COR-L47 (cell line): ENCODE results near the gene EVC2.

Experiments used
- DNase-seq: peaks from one replicate; lab custom pipeline; 2025; lab: John Stamatoyannopoulos, UW

The EVC2 gene

DNA sequence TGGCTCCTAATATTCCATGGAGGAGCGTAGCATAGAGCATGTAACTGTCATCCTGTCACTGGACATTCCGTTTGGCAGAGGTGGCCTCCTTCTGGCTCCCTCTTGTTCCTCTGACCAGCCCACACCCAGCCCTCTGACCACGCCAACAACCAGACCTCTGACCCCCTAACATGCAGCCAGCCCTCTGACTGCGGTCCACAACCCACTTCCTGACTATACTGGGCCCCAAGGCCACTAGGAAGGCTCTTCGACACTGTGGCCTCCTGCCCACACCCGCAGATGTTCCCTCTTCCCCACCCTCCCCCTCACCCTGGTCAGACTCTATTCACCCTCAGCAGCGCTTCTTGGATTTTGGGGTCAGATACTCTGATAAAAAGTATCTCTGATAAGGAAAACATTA, 141.4 kb downstream of the EVC2 start:
- no peak for DNase-seq

DNA sequence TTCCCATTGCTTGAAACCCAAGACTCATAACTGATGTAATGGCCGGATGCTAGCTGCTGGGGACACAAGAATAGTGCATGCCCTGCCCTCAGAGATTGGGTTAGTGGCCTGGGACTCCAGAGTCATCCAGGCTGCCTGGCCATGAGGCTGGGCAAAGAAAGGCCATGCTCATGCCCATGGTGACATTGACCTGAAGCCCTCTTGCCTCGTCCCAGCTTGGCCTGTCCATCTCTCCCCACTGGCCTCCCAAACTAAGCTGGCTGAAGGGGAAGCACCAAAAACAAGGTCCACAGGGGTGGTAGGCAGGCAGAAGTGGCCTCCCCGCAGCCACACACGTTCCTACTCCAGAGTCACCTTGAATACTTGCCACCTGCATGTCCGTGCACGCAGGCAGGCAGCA, 141.8 kb downstream of the EVC2 start:
- no peak for DNase-seq

DNA sequence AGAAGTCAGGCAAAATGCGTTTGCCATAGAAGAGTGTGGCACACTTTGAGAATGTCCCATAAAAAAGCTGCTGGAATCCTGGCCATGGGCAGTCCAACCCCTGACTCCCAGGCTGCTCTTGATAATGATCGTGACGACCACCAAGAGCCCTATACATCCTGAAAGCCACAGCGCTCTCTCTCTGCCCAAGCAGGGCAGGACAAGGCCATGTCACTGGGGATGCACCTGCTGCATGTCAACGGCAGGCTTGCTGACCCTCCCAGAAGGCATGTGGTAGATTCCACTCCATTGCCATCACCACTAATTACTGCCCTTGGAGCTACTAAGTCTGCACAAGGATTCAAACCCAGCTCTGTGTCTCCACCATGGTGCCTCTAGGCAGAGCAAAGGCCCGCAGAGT, 144.5 kb downstream of the EVC2 start:
- DNase-seq = no peak

DNA sequence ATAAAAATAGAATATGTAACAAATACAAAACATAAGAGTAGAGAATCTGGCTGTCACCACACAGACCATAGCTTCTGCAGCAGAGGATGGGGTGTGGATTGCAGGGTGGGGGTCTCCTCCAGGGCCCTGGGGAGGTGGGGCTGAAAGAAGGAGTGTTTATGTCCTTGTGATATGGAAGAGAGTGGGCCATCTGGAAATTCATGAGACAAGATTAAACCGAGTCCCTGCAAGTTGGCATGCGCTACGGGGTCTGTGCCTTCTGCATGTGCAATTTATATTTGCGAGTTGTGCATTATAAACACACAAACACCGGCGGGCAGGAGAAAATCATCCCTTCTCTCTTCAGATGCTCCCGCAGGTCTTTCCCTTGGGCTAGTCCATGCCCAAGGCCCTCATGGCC, 145.9 kb downstream of the EVC2 start:
- DNase-seq = no peak

DNA sequence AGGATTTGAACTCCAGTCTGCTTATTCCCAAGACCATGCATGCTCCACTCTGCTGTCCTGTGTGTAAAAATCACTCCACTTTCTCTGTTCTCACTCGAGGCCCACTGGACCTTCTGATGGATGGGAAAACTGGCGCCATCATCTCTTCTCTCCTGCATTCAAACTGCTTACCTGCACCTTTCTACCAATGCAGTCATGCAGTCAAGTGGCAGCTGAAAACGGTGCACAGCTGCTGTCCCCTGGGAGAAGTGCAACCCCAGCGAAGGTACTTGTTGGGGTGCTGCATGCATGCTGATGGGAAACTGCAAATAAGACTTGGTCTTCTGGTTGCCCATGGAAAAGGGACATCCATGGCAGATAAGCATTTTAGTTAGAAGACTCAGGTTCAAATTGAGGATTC, 147.1 kb downstream of the EVC2 start:
- no peak for DNase-seq

DNA sequence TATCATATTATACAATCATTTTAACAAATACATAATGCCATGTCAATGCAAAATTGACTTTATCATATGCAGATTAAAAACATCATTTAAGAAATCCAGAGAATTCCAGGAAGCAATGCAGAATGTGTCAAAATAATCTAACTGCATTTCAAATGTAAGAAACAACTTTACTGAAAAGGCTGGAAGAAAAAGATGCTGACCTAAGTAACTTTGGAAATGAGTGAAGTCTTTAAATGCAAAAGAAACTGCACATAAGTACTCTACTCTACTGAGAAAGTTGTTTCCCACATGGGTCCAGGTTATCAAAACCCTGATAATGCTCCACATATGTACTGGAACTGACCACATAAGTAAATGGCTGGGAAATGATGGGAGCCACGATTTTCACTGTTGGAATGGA, 149.9 kb downstream of the EVC2 start:
- DNase-seq = no peak

DNA sequence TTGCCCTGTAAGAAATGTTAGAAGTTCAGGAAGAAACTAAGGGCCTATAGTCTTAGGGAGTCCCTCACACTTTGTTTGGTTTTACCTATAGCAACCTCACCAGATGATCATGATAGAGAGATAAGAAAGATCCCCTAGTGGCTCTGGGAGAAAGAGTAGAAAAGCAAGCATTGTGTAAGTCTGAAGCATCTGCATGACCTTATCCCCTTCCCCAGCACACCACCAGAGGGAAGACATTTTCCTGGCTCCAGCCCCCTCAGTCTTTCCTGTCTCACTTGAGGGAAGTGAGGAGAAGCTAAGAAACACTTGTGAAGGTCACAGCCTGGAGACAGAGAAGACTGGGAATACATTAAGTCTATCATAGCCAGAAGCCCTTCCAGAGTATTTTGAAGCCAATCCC, 154.0 kb downstream of the EVC2 start:
- no peak for DNase-seq

DNA sequence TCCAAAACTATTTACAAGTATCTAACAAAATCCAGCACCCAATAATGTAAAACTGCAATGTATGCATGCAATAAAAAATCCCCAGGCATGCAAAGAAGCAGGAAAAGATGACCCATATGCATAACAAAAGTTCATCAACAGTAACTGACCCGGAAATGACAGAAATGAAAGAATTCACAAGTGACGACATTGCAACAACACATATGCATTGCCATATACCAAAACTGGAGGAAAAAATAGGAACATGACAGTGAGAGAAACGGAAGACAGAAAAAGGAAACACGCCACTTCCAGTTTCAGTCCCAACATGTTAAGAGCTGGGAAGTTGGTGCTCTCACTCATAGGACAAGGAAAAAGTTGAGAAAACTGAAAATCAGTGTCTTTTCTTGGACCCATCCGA, 154.6 kb downstream of the EVC2 start:
- DNase-seq = no peak

DNA sequence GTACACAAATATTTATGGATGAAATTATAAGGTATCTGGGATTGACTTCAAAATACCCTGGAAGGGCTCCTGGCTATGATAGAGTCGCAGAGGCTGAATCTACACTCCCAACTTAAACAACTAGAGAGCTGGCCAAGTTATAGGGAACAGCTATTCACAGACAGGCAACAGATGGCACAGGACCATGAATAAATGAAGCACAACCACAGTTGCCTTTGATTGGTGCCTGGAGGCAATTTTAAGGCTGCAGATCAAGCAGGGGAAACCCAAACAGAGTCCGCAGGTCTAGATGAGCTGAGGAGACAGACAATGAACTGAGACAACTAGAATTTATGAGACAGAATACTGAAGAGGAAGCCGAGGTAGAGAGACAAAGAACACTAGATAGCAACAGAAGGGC, 155.9 kb downstream of the EVC2 start:
- DNase-seq = no peak

DNA sequence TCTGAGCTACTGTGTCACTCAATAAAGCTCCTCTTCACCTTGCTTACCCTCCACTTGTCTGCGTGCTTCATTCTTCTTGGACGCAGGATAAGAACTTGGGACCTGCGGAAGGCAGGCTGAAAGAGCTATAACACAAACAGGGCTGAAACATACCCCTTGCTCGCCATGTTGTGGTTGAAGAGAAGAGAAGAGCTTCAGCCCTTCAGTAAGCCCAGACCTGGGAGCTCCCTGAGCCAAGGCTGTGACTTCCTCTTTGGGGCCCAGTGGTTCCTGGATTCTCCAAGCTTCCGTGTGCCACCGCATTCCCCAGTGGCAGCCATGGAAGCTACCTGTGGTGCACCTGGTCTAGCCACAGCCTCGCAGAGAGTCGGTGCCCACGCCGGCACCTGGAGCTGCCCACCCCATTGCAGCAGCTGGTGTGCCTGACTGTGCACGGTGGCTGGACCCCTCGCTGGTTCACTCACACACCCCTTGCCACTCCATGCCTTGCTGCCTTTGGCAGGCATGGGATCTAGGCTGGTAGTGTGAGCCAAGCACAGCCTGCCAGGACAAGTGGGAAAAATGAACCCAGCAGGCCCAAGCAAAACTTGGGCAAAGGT, 160.6 kb downstream of the EVC2 start:
- DNase-seq = no peak

DNA sequence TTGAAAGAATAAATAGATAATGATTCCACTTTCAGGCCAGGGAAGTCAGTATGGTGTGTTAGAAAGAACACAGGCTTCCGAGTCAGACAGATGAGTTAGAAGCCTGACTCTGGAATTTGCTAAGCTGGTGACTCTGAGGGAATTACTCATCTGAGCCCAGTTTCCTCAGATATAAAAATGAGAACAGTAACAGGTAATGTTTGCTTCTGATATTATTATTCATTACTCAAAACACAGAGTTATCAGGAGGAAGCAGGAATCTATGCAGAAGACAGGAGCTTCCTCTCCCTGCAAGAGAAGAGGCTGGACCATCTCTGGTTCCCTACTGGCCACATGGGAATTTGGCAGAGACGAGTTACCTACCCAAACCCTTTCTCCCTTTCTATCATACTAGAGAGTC, 163.1 kb downstream of the EVC2 start:
- no peak for DNase-seq

DNA sequence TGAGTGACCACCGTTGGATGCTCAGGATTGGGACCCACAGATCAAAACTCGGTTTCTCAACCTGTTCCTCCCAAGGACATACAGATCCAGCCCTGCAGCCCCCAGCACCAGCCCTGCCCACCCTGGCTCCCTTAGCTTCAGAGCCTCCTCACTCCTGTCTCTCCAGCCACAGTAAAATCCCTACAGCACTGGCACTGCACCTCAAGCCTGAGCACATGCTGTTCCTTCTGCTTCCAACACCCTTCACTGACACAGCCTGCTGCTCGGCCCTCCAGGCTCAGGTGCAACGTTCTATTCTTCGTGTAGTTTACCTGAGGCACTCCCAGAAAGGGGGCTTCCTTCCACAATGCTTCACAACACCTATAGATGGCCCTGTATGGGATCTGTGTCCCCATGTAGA, 163.6 kb downstream of the EVC2 start:
- no peak for DNase-seq

DNA sequence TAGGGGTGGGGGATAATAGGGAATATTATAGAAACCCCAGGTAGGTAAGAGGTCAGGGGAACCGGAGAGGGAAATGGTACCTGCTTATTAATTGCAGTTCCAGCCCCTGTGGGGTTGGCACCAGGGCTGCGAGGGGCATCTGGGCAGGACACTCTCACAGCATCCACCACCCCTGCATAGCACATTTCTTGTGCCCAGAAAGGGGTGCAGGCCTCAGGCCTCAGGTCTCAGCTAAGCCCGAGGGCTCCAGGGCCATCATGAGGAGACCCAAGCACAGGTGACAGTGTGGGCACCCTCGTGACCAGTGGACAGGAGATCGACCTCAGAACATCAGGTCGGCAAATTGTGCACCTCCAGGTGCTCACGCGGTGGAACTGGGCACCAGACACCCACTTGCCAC, 164.7 kb downstream of the EVC2 start:
- no peak for DNase-seq

DNA sequence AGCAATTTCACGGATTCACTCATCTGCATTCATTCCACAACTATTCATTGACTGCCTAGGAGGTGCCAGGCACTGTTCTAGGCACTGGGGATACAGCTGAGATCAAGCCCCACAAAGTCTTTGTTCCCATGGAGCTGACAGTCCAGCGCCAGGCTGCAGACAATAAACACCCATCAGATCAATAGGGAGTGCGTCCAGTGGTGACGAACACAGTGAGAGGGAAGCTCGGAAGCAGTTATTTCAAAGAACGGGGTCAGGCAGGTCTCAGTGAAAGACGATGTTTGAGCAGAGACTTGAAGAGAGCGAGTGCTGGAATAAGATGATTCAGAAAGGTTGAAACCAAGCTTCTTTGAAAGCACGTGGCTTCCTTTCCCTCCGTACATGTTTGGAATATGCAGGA, 167.2 kb downstream of the EVC2 start:
- DNase-seq = no peak

DNA sequence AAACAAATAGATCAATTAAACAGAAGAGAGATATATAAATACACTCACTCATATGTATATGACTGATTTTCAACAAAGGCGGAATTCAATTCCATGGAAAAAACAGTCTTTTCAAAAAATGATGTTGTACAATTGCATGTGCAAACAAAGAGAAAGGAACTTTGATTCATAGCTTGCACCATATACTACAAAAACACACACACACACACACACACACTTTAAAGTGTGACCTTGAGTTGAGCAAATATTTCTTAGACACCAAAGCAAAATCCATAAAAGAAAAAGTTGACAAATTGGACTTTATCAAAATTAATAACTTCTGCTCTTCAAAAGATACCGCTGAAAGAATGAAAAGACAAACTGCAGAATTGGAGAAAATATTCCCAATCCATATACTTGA, 168.8 kb downstream of the EVC2 start:
- no peak for DNase-seq

DNA sequence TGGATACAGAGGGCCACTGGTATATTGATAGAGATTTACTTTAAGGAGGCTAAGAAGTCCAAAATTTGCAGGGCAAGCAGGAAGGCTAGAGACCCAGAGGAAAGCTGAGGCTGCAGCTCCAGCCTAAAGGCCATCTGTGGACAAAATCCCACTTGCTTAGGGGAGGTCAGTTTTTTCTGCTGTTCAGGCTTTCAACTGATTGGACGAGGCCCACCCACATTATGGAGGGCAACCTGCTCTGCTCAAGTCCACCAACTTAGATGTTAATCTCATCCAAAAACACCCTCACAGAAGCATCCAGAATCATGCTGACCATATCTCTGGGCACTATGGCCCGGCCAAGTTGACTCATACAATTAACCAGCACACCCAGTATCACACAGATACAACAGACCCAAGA, 176.3 kb downstream of the EVC2 start:
- no peak for DNase-seq

DNA sequence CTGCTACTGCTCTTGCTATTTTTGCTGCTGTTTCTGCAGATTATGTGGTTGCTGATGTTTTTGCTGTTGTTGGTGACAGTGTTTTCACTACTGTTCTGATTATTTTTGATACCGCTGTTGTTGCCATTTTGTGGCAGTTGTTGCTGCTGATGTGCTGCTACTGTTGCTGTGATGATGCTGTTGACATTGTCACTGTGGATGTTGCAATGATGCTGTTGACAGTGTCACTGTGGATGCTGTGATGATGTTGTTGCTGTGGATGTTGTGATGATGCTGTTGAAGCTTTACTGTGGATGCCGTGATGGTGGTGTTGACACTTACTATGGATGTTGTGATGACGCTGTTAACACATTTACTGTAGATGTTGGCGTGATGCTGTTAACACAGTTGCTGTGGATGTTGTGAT, 180.3 kb downstream of the EVC2 start:
- DNase-seq = no peak

DNA sequence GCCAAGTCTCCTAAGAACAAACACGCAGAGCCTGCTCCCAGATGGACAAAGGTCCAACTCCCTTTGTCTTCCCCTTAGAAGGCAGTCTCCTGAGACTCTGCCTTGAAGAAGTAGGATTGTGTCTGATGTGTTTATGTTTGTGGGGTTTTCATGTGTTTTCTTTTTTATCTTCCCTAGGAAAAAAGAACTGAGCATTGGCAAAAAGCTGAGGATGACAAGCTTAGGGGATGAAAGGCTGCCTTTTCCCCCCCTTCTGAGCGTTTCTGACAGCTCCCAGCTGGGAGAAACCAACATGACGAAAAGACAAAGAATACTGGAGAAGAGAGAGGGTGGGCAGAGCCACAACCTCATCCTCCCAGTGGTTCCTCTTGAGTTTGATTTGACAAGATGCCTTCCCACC, 181.1 kb downstream of the EVC2 start:
- no peak for DNase-seq

DNA sequence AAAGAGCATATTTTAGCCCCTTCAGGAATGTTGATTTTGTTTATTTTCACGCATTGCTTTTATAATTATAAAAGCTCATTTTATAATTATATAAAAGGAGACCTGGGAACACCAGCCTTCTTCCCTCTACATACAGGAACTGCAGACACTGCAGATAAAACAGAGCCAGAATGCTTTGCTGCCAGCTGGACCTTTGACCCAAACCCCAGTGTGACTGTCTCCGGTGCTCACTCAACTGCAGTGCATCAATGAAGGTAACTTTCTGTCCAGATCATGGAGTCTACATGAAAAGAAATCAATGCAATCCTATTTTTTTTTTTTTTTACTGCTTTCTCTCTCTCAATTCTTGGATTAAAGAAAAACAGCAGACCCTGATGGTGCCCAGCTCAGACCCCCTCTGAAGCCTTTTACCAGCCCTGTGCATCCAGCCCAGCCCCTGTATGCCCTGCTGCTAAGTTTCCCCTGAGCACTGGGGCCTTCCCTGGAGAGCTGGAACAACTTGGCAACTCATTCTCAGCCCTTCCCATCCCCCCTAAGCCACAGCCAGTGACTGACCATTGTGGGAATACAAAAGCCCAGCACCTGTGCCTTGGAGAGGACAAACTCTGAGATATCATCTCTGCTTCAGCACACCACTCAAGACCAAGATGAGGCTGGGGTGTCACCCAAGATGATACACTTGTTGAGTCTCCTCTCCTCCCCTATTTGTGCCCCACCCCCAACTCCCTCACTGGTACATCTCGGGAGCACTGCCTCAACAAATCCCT, 182.1 kb downstream of the EVC2 start:
- DNase-seq = no peak

DNA sequence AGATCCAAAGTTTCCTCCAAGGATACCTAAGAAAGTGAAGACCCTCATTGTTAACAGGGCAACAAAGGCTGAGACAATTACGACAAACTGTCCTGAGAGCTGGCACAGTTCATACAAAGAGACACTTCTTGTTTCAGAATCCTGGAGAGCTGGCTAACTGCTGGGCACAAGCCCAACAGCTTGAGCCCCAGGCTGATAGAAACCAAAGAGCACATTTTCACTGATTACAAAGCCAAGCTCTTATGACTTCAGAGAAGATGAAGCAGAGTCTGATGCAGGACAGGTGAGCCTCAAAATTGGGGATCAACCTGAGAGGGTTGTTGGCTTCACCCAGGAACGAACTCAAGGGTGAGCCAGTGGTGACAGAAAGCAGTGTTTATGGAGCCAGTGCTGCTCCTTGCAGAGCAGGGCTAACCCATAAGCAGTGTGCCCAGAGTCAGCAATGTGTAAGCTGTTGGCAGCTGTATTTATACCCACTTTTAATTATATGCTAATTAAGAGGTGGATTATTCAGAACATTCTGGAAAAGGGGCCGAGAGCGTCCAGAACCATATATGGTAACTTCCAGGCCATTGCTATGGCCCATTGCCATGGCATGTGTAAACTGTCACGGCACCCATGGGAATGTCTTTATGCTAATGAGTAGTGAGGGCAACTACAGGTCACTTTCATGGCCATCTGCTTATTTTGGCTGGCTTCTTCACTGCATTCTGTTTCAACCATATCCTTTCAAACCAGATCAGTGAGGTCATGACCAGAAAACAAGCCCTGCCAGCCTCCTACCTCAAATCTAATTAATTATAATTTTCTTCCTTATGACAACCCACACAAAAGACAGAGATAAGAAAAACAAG, 183.7 kb downstream of the EVC2 start:
- DNase-seq = no peak

DNA sequence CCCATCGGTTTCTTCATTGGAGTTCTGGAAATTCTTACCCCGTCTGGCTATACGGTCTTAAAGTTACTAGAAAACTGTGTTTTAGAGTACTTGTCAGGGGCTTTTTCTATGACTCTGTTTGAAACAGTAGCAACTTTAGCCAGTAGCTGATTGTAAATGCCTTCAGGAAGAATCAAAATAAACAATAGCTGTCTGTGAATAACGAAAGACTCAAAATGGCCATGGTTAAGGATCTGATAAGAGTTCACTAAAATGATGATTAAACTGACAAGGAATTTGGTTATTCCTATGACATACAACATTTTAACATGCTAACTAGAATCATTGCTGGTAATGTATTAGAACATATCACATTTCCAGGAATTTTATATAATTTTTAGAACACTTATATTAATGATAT, 191.0 kb downstream of the EVC2 start:
- no peak for DNase-seq

DNA sequence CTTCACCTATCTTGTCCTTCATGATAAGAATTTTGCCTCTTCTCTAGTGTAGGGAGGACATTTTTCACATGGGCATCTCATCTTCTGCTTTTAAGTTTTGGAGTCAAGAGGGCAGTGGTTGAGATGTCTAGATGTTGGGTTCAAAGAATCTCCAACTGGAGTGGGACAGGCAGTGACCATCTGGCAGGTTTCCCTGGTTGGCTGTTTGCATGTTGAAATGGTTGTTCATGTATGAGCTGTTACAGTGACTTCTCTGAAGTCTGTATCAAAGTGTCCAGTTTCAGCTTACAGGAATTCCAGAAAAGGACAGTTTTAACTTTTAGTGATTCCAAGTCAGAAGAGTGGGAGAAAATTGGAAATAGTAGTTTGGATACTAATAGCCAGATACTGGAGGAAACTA, 192.7 kb downstream of the EVC2 start:
- no peak for DNase-seq
